Suppressor macrophage treated with lipopolysaccharide for 1 hour (primary cell): ENCODE data around the gene DIP2C.
"Not testable (repeated sequence)": the region's sequence is repeated elsewhere in the genome, so short reads cannot be mapped to it uniquely, and the experiment has no call there.

Source experiments
- DNase-seq, 3 donors: peaks; one replicate each; pipeline ENCODE4 v3.0.0-alpha.2; 2020 to 2022

DIP2C gene

GRCh38 chr10:340646-341045 lies 348.8 kb downstream of the DIP2C start:
- DNase-seq, result no peak

DNA sequence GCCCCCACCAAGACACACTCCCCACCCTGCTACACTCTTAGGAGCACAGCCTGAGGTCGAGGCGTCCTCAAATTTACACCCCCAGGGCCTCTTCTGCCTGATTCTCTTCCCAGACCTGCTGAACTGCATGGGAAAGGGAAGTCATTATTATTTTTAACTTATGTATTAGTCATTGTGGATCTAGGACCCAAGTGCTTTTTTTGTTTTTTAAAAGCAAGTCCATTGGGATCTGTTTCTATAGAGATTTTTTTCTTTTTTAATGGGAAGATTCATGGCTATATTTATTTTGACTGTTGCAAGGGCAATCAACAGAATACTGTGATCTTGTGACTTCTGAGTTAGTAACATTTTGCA lies 350.5 kb downstream of the DIP2C start:
- DNase-seq, result no peak

DNA sequence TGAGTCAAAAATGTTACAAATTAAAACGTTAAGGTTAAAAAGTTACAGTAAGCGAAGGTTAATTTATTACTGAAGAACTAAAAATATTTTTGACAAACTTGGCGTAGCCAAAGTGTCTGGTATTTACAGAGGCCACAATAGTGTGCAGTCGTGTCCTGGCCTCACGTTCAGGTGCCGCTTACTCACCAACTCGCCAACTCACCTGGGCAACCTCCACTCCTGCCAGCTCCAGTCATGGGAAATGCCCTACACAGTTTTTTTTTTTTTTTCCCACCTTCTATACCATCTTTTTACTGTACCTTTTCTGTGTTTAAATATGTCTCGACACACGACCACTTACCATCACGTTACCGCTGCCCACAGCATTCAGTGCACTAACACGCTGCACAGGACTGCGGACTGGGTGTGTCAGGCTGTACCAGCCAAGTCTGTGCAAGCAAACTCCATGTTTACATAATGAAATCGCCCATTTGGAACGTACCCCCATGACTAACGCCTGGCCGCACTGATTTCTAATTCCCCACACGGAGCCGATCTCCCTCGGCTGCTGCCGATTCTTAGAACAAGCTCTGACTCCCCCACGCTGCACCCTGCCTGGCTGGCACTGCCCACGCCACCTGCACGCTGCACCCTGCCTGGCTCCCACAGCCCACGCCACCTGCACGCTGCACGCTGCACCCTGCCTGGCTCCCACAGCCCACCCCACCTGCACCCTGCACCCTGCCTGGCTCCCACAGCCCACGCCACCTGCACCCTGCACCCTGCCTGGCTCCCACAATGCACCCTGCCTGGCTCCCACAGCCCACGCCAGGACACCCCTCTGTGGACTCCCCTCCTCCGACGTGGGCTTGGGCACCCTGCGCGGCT lies 351.1 kb downstream of the DIP2C start:
- no peak for DNase-seq

- DNase-seq, result no peak
Measured at GRCh38 chr10:336247-336646, 353.2 kb downstream of the DIP2C start.

- DNase-seq, result no peak
Measured at GRCh38 chr10:335151-335800, 354.2 kb downstream of the DIP2C start.

DNA sequence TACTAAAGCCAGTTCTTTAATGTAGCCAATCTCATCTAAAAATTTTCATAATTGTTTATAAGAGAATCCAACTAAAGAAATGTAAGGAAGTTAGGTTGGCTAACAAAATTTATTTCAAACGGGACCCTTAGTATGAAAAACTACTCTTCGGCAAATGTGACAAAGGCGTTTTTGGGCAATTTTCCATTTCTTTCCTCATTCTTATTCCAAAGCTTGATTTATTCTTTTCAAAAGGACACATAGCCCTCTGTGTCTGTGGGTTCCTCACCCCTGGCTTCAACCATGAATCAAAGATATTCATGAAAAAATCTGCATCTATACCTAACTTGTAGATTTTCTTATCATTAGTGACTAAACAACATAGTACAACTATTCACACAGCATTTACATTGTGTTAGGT lies 358.3 kb downstream of the DIP2C start:
- no peak for DNase-seq

GRCh38 chr10:329361-330099 lies 359.9 kb downstream of the DIP2C start:
- DNase-seq, result peak; percentile 4 to 27 (median 13)

DNA sequence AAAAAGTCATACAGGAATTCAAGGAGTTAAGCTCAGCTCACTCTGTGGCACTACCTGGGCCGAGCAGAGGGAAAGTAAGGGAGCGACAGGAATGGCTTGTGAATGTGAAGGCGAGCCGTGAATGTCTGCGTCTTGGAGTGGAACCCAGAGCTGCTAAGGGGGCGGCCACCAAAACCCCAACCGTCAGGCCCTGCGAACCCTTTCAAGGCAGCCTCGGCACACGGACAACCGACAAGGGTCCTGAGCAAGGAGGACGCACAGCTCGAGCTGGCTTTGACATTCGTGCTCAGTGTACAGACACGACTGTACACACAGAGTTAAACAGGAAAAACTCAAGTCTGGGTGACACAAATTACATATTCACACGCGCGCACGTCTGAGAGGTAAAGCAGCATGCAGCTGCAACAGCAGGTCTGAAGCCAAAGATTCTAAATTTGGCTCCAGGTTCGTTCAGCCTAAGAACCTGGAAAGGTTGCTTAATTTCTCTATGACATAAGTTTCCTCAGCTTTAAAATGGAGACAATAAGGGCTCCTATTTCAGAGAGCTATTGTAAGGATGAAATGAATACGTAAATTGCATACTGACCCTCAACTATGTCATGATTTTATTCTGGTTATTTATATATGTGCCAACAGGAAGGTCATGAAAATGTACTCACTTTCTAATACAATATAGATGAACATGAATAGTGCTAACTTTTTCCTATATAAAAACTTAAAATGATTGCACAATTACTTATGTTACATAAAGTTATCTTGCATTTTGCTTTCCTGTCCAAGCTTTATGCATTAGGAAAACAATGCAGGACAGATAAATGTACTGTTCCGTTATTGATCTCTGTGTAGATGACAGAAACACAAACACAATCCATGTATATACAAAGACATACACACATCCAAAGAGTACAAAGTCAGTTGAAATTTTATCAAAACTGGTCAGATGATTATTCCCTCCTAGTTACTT lies 361.3 kb downstream of the DIP2C start:
- no peak for DNase-seq

DNA sequence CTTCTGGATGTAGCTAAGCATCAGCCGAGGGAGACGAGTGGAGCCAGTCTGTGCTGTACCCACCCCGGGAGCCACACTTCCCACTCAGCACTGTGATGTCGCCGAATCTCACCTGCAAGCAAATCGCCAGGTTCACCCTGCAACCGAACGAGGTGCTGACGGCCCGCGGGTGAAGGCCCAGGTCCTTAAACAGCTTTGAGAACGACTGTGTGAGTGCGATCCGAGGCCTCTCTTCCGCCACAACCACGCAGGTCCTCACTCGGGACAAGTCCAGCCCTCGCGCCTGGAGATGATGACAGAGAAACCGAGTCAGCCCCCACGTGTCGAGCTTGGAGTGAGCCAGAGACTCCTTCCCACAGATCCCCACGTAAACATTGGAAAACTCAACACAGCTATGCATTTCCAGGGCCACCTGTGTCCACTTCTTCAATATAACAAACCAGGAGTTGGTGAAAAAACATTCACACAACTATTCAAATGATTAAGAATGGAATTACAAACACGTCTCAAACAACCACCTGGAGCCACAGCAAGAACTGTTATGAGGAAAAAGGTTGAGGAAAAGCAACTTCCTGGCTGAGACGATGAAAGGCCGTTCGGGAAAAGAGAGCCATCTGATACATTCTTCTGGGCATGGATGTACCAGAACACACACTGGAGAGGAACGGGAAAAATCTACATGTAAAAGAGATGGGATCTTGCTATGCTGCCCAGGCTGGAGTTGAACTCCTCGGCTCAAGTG lies 362.4 kb downstream of the DIP2C start:
- DNase-seq, result no peak

DNA sequence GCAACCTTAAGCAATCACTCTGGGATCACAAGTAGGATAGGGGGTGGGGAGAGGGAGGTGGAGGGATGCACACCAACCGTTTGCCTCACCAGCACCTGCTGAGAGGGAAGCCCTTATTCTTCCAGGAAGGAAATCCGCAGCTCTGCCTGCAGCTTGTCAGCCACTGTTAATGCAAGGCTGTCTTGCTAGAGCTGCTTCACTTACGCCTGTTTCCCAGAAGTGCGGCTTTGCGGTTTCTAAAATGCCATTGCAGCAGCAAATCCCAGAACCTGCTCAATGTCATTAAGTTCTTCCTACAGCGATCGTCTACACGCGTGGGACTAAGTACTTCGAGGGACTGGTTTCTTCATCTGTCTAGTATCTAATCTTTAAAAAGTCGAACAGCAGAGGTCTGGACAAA lies 363.1 kb downstream of the DIP2C start:
- no peak for DNase-seq

- DNase-seq, result no peak
Measured at GRCh38 chr10:325282-325681, 364.2 kb downstream of the DIP2C start.

GRCh38 chr10:324593-324992 lies 364.9 kb downstream of the DIP2C start:
- DNase-seq, result no peak

DNA sequence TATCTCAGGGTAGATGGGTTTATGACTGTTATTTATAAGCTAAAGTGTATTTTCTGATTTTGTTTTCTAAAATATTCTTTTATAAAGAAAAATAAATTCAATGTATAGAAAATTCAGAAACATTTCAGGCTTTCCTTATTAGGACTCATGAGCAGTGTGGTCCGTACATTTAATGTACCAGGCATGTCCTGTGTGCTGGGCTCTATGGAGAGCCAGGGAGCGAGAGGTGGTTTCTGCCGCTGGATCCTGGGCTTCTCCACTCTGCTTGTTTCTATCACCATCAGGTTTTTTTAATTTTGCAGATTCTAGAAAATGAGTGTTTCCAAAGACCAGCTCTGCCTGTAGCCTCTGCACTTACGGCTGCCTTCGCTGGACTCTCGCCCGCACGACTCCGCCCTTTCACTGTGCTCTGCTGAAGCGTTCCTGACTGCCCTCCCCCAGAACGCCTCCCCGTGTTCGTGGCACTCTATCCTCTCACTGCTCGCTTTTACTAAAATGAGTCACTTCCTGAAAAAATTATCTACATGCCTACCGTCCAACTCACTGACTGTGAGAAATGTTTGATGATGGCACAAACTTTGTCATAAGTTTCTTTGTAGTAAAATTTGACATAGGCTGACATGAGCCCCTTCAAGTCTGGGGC lies 365.7 kb downstream of the DIP2C start:
- DNase-seq, result peak; percentile 30 to 38 (median 32)

GRCh38 chr10:323046-323445 lies 366.4 kb downstream of the DIP2C start:
- DNase-seq, result not testable (repeated sequence)

- DNase-seq, result no peak
Measured at GRCh38 chr10:320771-321170, 368.7 kb downstream of the DIP2C start.

DNA sequence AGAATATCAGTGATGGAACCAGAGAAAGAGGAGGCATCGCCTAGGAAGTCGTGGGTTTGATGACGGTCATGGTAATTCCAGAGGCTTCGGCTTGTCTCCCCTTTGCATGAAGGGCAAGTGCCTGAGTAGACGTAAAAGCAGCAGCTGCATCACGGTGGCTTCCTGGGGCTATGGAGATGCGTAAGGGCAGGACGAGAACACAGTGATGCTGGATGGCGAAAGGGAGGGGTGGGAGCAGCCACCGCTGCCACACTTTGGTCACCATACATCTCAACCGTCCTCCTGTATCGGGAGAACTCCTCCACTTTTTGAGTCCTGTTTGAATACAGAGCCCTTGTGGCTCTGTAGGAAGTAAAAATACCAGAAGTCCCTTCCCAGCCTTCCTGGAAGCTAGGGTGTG lies 371.5 kb downstream of the DIP2C start:
- DNase-seq, result no peak

DNA sequence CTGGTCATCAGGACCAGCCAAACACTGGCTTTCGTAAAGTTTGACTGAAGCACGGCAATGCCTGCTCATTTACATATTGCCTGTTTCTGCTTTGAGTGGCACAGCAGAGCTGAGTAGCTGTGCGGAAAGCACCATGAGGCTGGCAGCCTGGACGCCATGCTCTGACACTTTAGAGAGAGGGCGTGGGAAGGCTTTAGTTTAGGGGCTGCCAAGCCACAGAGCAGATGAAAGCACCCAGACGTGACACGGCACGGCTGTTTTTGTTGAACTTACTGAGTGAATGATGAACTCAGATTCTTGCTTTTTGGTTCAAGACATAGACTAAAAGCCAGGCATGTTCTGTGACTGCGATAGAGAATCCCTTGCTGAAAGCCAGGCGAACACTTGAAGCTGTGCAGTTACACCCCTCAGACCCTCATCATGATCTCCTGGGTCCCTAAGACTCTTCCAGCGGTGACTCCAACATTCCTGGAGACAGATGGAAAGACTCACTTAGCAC lies 372.1 kb downstream of the DIP2C start:
- DNase-seq, result no peak

DNA sequence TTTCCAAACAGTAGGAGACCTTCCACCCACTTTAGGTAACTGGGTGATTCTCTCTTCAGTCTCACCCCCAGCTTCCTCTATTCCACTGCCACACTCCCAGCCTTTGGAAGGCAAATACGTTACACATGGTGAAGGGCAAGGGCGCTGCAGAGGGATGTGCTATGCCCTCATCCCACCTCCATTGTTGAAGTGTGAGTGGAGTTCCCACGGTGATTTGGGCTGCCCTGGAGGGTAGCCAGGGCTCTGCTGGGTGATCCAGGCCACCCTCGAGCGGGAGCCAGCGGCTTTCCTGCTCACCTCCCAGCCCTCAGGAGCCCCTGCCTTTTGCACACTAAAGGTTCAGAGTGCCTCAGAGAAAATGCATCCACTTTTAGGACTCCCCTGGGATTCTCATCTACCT lies 373.1 kb downstream of the DIP2C start:
- DNase-seq, result no peak

- no peak for DNase-seq
Measured at GRCh38 chr10:314871-315270, 374.6 kb downstream of the DIP2C start.

- no peak for DNase-seq
Measured at GRCh38 chr10:314381-314780, 375.1 kb downstream of the DIP2C start.
